AG04450 (cell line): Measurements from ENCODE around the gene VPREB3. TPM values are rescaled to one million over a fixed set of nuclear protein-coding genes. Genes with fewer than 3 reads are reported as not detected.
"Not testable (repeated sequence)": the region's sequence is repeated elsewhere in the genome, so short reads cannot be mapped to it uniquely, and the experiment has no call there.

ENCODE experiments used
- CTCF ChIA-PET: fragments of 300-600, 350-600 bp; formaldehyde crosslinking; extraction: SDS; loops from one replicate; lab custom pipeline; 2022; ENCODE audit warnings: antibody characterized with exemption, inconsistent platforms; lab: Charles Lee
- POLR2A ChIA-PET: fragments of 350-600 bp; formaldehyde crosslinking; extraction: SDS; loops from one replicate; lab custom pipeline; 2021; ENCODE audit warnings: antibody characterized with exemption, inconsistent platforms; lab: Yijun Ruan, JAX
- DNase-seq: peaks from one replicate; pipeline ENCODE4 v3.0.0-alpha.2; 2011; ENCODE audit warnings: low read depth, low spot score
- H3K27ac ChIP-seq: one replicate; pipeline ENCODE4 v1.5.1; 2012; ENCODE audit warnings: low read depth, low read length, control low read depth
- H3K27me3 ChIP-seq: one replicate; pipeline ENCODE4 v1.6.0; 2012; ENCODE audit warnings: low read length; ENCODE audit not compliant: control insufficient read depth, insufficient read depth
- H3K4me3 ChIP-seq: 2 replicates; pipeline ENCODE4 v1.5.1; 2011; ENCODE audit warnings: mild to moderate bottlenecking, low read depth, low read length, control low read depth
- H3K9me3 ChIP-seq: 2 replicates; pipeline ENCODE4 v1.5.1; 2012; ENCODE audit warnings: low read length; ENCODE audit not compliant: control insufficient read depth, insufficient read depth
- polyA plus RNA-seq: library from polyadenylated mRNA; depleted of rRNA; stranded (reverse); fragments of >200 nt; gene quantifications from 2 replicates; pipeline ENCODE4 v1.2.3, GENCODE V29; 2011
- TF ChIP-seq, protein P1 (sequence below): IDR thresholded peaks from 2 replicates; pipeline ENCODE4 v1.5.1; 2011; ENCODE audit warnings: low read depth, low read length, control low read depth, inconsistent platforms

VPREB3 gene
- polyA plus RNA-seq, 1 experiment = not detected

DNA sequence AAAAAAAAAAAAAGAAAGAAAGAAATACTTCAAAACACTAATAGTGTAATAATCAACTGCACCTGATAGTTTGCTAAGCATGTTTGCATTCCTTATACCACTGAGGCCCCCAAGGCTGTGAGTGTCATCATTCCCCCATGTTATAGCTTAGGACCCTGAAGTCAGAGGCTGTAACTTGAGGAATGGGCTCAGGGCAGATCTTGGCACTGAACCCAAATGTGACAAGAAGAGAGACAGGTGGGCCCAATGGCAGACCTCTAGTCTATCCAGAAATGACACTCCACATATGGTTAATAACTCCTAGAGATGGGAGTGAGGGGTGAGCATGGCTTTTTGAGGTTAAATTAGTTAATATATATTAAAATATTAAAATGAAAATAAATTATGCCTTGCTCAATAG, 16.5 kb downstream of the VPREB3 start:
- POLR2A ChIA-PET = interaction anchor here (0.6 to 0.7 kb wide), 2 partner anchors 49 to 63 kb away, joined by 5 to 6 read pairs; partner anchors contain the start of gene SMARCB1
- CTCF ChIA-PET = no interaction called here
- Histone ChIP-seq H3K4me3 (no peak overlapping the region), H3K9me3 (no peaks in the 10 kb centered on the region), H3K27ac (no peak overlapping the region), H3K27me3 (no peaks in the 10 kb centered on the region)
- no peak for DNase-seq
- TF ChIP-seq, protein P1, sequence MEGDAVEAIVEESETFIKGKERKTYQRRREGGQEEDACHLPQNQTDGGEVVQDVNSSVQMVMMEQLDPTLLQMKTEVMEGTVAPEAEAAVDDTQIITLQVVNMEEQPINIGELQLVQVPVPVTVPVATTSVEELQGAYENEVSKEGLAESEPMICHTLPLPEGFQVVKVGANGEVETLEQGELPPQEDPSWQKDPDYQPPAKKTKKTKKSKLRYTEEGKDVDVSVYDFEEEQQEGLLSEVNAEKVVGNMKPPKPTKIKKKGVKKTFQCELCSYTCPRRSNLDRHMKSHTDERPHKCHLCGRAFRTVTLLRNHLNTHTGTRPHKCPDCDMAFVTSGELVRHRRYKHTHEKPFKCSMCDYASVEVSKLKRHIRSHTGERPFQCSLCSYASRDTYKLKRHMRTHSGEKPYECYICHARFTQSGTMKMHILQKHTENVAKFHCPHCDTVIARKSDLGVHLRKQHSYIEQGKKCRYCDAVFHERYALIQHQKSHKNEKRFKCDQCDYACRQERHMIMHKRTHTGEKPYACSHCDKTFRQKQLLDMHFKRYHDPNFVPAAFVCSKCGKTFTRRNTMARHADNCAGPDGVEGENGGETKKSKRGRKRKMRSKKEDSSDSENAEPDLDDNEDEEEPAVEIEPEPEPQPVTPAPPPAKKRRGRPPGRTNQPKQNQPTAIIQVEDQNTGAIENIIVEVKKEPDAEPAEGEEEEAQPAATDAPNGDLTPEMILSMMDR = no peak

DNA sequence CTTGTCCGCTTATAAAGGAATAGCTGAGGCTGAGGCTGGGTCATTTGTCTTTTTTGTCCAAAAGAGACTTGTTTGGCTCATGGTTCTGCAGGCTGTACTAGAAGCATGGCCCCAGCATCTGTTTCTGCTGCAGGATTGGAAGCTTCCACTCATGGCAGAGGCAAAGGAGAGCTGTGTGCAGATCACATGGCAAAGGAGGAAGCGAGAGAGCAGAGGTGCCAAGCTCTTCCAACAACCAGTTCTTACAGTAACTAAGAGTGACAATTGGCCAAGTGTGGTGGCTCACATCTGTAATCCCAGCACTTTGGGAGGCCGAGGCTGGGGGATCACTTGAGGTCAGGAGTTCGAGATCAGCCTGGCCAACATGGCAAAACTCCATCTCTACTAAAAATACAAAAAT, 26.1 kb downstream of the VPREB3 start:
- H3K27ac ChIP-seq, POLR2A ChIA-PET, H3K9me3 ChIP-seq, H3K4me3 ChIP-seq, H3K27me3 ChIP-seq, CTCF ChIA-PET, DNase-seq: not testable (repeated sequence)

DNA sequence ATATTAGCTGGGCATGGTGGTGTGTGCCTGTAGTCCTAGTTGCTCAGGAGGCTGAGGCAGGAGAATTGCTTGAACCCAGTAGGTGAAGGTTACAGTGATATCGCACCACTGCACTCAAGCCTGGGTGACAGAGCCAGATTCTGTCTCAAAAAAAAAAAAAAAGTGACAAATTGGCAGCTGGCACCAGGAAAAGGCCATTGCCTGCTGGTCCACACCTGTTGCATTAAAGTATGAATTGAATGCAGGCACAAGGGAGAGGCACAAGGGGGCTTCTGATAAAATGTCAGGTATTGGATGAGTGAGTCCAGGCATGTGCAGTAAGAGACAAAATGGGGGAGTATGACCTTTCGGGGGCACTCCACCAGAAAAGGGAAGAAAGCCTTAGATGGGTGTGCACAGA, 31.5 kb downstream of the VPREB3 start:
- DNase-seq = no peak
- CTCF ChIA-PET = no interaction called here
- Histone ChIP-seq H3K9me3 (no peaks in the 10 kb centered on the region; the same call in 1 of the 2 replicates), H3K4me3 (no peak overlapping the region), H3K27ac (no peak overlapping the region), H3K27me3 (no peaks in the 10 kb centered on the region)
- TF ChIP-seq, protein P1 = no peak
- POLR2A ChIA-PET = interaction anchor here (0.6 kb wide), 1 partner anchor 8 kb away, joined by 5 read pairs; no protein-coding TSS in a partner anchor

DNA sequence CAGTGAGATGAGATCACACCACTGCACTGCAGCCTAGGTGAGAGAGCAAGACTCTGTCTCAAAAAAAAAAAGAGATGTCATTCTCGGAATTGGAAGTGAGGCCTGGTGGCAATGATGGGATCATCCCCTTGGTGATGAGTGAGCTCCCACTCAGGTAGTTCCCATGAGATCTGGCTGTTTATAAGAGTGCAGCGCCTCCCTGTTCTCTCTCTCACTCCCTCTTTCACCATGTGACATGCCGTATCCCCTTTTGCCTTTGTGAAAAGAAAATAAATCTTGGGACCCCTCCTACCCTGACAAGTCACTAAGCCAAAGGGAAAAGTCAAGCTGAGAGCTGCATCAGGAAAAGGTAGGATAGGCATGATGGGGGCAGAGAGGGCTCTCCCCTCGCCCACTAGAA, 32.1 kb downstream of the VPREB3 start:
- no peak for DNase-seq
- TF ChIP-seq, protein P1 = no peak
- Histone ChIP-seq H3K4me3 (no peak overlapping the region), H3K27me3 (no peaks in the 10 kb centered on the region), H3K27ac (no peak overlapping the region), H3K9me3 (no peaks in the 10 kb centered on the region; the same call in 1 of the 2 replicates)
- POLR2A ChIA-PET = no interaction called here
- CTCF ChIA-PET = interaction anchor here (1.3 kb wide), 1 partner anchor 12 kb away, joined by 8 read pairs; no protein-coding TSS in a partner anchor

DNA sequence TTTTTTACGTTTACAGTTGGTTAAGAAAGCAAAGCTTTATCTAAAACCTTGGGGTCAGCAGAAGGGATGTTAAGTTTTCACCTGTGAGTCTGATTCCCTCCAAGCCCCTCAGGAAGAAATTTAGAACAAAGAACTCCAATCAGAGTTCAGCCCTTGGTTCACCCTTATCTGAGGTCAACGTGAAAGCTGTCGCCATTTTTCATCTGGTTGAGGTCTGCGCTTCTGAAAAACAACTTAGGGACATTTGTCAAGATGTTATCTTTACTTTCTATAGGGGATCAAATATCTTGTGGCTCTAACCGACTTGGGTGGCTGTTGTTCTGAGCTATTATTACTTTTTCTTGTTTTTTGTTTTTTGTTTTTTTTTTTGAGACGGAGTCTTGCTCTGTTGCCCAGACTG, 33.4 kb downstream of the VPREB3 start:
- Histone ChIP-seq H3K27me3 (no peaks in the 10 kb centered on the region), H3K9me3 (no peaks in the 10 kb centered on the region; the same call in 1 of the 2 replicates), H3K4me3 (no peak overlapping the region), H3K27ac (no peak overlapping the region)
- POLR2A ChIA-PET = interaction anchor here (0.6 kb wide), 1 partner anchor 310 kb away, joined by 3 read pairs; no protein-coding TSS in a partner anchor
- CTCF ChIA-PET = interaction anchor here (1.3 kb wide), 1 partner anchor 13 kb away, joined by 8 read pairs; no protein-coding TSS in a partner anchor
- DNase-seq = no peak
- TF ChIP-seq, protein P1 = no peak
